Fibroblast of skin of right biceps (primary cell): Measurements from ENCODE around the gene KCNH6.

ENCODE experiments used
- DNase-seq: peaks from one replicate; pipeline ENCODE4 v3.0.0-alpha.2; 2013

KCNH6 gene, protein sequence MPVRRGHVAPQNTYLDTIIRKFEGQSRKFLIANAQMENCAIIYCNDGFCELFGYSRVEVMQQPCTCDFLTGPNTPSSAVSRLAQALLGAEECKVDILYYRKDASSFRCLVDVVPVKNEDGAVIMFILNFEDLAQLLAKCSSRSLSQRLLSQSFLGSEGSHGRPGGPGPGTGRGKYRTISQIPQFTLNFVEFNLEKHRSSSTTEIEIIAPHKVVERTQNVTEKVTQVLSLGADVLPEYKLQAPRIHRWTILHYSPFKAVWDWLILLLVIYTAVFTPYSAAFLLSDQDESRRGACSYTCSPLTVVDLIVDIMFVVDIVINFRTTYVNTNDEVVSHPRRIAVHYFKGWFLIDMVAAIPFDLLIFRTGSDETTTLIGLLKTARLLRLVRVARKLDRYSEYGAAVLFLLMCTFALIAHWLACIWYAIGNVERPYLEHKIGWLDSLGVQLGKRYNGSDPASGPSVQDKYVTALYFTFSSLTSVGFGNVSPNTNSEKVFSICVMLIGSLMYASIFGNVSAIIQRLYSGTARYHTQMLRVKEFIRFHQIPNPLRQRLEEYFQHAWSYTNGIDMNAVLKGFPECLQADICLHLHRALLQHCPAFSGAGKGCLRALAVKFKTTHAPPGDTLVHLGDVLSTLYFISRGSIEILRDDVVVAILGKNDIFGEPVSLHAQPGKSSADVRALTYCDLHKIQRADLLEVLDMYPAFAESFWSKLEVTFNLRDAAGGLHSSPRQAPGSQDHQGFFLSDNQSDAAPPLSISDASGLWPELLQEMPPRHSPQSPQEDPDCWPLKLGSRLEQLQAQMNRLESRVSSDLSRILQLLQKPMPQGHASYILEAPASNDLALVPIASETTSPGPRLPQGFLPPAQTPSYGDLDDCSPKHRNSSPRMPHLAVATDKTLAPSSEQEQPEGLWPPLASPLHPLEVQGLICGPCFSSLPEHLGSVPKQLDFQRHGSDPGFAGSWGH

DNA sequence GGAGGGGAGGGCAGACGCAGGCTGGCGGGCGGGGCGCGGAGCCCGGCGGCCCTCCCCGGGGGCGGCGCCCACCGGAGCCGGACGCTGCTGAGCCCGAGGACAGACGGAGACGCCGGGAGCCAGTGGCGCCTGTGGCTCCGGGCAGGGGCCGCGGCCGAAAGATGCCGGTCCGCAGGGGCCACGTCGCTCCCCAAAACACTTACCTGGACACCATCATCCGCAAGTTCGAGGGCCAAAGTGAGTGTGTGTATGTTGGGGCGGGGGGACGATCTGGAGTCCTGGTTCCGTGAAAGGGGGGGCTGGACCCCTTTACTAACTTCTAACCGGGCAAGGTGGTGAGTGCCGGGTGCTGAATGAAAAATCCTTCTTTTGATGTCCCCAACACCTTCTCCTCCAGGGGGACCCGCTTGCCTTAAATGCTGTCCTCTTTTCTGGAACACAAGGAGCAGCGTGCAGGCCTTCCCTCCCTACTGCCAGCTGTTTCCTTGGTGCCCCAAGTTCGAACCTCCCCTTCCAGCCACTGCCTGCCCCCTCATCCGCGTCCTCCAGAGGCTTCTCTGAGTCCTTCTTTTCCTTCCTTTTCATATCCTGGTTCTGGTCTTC lies at the start of gene KCNH6:
Gene KCNH6 (plus strand): TSS at position 106 of the 603 bp plus-strand sequence. CDS start 56 bp downstream, at position 162.
- DNase-seq = no peak

DNA sequence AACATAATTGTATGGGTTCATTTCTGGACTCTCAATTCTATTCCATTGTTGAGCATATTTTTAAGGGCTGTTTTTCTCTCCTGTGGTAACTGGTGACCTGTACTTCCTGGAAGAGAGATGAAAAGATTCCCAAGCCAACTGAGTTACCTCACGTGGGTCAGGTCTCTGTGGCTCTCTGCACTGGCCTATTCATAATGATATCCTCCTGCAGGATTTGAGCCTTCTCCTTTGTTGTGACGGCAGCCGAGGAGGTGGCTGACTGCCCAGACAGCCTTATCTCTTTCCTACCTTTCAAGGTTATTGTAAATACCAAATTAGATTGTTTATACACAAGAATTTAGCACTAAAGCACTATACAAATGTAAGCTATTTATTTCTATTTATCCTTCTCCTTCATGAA lies 49.0 kb upstream of the KCNH6 start:
- no peak for DNase-seq

DNA sequence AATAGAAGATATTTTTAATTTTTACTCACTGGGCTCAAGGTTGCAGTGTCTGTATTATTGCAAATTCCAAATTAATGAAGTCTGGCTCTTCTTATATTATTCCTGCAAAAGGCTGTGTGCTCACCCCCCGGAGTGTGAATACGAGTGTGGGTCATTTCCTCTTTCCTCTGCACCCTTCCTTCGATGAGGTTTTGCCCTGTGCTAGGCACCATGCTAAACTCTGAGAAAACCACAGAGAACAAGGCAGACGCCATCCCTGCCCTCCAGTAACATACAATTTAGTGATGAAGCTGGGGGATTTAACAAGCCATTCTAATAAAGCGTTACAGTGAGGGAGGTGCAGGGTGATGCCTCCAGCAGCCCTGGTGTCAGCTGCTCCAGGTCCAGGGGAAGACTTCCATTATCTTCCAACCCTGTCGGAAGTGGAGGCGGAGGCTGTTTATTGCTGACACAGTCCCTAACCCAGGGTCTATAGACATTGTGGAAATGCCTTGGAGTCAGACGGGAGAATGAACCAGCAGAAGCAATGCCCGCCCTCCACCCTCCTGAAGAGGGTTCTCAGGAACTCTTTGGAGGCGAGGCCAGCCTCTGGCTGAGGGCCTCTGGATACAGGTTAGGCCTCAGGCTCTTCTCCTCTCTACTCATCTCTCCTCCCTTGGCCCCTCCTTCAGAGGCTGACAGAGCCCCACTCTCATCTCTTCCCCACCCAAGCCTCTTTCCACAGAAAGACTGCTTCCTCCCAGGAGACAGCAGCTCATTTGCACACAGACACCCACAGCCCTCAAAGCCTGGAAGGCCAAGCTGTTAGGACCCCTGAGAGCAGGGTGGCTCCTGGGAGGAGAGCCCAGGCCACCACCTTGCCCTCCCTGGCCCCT lies 48.3 kb upstream of the KCNH6 start:
- no peak for DNase-seq

DNA sequence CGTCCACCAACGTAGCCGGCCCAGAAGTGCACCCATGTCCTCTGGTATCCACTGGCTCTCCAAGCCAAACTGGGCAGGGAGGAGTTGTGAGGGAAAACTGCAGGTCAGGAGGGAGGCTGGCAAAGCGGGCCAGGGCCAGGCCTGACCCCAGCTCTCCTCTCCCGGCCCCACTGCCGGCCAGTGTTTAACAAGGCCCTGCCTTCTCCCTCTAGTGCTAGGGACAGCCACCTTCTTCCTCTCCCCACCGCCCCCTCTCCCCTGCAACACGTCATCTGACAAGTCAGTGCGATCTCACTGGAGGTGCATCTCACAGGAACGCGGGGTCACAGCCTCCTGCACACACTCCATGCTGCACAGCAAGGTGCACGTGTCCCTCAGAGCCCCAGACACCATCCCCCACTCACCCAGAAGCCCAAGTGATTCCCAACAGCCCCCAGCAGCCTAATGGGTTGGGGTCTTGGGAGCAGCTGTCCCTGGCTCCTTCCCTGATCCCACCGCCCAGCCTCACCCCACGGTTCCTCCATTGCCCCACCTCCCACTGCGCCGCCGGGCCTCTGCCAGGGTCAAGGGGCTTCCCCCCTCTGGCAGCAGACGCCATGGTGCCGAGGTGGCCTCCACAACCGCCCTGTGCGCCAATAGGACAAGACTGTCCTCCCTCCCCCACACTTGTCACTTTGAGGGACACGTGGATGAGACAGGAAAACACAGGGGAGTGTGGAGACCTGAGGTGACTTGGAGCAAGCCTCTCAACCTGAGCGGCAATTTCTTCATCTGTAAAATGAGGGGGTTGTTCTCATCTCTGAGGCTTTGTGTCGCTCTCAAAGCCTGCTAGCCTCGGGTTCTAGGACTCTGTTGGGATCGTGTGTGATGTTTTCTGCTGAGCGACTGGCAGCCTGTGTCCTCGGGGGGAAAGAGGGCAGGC lies 47.4 kb upstream of the KCNH6 start:
- no peak for DNase-seq

DNA sequence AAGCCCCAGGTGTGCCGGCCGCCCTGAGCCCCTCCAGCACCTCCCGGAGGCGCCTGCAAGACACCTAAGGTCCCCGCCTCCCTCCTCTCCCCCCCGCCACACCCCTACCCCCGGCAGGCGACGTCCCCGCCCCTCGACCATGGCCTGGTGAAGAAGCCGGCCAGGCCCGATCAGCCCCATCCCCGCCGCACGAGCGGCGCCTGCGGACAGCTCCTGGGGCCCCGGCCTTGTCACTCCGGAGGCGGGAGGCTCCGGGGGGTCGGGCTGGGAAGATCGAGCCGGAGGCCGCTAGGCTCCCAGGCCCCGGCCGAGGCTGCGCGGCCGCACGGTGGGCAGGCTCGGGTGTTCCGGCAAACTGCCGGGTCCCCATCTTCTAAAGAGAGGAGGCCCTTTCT lies 46.7 kb upstream of the KCNH6 start:
- peak; percentile 29 for DNase-seq

DNA sequence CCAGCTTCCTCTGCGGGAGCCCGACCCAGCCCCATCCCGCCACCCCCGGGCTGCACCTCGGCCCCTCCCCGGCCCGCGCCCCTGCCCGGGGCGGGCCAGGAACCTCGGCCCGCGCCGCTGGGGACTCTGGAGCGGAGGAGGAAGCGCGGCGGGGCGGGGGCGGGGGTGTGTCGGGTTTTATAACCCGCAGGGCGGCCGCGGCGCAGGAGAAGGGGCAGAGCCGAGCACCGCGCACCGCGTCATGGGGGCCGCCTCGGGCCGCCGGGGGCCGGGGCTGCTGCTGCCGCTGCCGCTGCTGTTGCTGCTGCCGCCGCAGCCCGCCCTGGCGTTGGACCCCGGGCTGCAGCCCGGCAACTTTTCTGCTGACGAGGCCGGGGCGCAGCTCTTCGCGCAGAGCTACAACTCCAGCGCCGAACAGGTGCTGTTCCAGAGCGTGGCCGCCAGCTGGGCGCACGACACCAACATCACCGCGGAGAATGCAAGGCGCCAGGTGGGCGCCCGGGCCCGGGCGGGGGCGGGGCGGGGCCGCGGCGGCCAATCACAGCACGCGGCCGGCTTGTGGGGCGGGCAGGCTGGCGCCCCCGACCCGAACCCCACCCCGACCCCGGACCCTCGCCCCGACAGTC lies 46.2 kb upstream of the KCNH6 start, which contains the start of gene ACE:
Gene ACE (plus strand): TSS at position 208 of the 626 bp plus-strand sequence. CDS start 34 bp downstream, at position 242.
- DNase-seq = peak; percentile 27

DNA sequence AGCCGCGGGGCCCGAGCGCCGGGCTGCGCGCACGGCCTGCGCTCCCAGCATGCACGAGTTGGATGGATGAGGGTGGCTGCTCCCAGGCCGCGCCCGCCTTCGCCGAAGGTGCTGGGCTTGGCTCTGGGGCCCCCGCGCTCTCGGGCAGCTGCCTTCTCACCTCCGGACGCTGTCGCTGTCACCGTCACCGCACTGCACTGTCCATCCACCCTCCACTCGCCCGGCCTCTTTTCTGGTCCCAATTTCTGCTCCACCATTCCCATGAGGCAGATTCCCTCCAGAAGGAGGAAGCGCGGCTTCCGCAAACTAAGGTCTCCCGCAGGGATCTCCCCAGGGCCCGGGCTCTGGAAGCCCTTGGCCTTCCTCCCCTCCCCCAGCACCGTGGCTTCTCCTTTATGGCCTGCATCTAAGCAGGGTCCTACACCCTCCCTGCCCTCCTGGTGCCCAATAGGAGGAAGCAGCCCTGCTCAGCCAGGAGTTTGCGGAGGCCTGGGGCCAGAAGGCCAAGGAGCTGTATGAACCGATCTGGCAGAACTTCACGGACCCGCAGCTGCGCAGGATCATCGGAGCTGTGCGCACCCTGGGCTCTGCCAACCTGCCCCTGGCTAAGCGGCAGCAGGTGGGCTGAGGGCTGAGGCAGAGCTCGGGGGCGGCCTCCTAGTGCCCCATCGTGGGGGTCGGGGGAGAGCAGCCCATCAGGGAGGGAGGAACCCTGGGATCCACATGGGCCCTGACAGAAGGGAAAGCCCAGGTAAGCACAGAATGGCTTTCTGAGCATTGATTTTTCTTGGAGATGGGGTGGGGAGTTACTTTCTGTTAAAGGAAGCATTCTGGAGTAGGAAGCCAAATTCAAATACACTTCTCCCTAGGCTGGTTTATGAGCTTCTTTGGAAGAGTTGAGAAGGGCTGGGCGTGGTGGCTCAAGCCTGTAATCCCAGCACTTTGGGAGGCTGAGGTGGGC lies 45.4 kb upstream of the KCNH6 start:
- no peak for DNase-seq

DNA sequence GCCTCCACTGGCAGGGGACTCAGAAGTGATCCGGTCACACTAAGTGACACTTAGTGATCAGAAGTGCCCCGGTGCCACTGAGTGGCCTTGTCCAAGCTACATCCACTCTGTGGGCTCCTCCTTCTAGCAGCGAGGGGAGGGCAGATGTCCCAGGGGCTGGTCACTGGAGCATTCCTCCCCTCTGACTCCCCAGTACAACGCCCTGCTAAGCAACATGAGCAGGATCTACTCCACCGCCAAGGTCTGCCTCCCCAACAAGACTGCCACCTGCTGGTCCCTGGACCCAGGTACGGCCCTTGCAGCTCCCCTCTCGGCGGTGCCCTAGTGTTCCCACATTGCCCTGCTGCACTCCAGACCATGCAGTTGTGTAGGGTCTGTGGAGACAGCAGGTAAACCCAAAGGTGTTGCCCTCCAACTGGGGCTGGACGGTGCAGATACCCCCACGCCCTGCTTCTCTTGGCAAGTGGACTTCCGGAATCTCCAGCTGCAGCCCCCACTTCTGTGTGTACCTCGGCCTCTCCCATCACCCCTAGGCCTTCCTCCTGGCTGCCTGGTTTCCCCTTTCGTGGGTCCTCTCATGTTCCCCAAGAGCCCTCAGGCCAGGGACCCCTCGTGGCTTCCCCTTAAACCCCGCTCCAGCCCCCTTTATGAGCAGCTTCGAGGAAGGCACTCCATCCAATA lies 44.2 kb upstream of the KCNH6 start:
- peak; percentile 92 for DNase-seq

DNA sequence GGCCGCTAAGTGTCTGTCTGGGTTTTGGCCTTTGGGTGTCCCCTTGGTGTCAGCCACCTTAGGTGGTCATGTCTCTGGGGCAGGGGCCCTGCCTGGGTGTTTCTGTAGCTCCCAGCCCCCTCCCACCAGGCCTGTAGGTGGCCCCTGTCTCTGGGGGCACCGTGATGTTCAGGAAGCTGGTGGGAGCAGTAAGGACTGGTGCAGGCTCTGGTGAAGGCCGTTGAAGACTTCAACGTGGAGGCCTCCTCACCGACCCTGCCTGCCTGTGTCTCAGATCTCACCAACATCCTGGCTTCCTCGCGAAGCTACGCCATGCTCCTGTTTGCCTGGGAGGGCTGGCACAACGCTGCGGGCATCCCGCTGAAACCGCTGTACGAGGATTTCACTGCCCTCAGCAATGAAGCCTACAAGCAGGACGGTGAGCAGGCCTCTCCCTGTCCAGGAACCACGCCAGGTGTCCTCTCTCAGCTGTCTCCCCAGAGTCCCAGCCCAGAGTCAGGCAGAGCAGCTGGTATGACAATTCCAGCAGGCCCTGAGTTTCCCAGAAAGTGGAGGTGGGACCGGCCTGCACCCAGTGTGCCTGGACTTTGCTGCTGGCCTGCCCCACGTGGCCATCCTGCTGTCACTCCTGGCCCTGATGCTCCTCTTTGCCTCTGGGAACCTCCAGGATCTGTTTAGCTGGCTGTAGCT lies 43.5 kb upstream of the KCNH6 start:
- DNase-seq = no peak

DNA sequence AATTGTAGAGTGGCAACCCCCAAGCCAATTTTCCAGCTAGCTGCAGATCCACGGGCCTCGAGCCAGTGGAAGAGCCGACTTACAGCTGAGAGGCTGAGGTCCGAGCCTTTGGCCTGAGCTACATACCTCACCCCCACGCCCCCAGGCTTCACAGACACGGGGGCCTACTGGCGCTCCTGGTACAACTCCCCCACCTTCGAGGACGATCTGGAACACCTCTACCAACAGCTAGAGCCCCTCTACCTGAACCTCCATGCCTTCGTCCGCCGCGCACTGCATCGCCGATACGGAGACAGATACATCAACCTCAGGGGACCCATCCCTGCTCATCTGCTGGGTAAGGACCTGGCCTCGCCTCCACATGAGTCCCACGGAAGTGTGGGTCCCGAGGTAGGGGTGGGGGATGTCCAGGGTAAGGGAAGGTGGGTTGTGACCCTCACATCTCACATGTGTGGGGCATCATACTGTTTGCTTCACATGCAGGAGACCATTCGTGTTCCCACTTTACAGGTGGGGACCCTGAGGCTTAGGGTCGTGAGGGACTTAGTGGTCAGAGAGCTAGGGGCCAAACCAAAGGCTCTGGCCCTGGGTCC lies 42.9 kb upstream of the KCNH6 start:
- no peak for DNase-seq

DNA sequence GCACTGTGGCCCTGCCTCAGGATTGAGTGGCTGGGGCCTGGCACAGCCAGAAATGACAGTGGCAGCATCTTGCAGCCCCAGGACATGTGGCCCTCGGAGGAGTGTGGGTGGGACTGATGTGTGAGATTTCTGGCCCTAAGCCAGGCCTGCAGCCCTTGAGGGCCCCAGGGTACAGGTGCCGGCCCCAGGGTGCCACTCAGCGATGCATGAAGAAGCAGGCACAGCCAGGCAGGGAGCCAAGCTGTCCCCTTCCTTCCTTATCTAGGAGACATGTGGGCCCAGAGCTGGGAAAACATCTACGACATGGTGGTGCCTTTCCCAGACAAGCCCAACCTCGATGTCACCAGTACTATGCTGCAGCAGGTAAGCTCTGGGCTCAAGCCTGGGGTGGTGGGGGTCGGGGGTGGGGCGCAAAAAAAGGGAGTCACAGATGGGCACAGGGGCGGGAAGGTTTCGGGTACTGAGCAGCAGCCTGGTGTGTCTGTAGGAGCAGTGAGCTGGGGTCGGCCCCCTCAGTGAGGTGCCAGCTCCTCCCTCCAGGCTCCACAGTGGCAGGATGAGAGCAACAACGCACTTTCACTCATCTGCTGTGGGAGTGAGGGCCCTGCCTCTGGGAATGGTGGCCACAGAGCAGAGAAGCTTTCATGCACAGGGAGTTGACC lies 42.2 kb upstream of the KCNH6 start:
- DNase-seq = no peak

DNA sequence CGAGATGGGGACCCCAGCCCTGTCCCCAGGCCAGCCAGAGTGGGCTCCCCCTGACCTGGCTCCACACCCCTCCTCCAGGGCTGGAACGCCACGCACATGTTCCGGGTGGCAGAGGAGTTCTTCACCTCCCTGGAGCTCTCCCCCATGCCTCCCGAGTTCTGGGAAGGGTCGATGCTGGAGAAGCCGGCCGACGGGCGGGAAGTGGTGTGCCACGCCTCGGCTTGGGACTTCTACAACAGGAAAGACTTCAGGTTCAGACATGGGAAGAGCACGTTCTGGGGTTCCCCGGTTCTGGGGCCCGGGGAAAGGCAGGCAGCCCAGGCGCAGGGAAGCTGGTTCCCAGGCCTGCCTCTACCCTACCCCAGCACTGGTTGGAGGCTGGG lies 41.7 kb upstream of the KCNH6 start:
- DNase-seq = no peak

DNA sequence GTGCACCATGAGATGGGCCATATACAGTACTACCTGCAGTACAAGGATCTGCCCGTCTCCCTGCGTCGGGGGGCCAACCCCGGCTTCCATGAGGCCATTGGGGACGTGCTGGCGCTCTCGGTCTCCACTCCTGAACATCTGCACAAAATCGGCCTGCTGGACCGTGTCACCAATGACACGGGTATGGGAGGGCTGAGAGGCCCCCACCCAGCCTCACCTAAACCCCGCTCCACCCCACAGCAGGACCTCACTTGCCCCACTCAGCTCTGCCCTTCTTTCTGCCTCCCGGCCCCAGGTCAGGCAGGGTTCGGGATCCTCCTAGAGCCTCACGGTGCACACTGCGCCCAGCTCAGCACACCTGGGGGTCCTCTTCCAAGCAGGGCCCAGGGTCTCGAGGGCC lies 40.6 kb upstream of the KCNH6 start:
- no peak for DNase-seq

DNA sequence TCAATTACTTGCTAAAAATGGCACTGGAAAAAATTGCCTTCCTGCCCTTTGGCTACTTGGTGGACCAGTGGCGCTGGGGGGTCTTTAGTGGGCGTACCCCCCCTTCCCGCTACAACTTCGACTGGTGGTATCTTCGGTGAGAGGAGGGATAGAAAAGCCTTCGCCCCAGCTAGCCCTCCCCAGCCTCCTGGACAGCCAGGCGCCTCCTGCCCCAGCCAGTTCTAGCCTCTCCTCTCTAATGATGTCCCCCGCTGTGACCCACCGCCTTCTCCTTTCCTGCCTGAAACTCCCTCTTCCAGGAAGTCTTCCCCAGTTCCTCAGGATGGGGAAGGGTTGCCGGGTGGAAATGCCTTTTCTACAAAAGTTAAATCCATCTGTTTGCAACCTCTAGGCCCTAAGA lies 40.1 kb upstream of the KCNH6 start:
- no peak for DNase-seq

DNA sequence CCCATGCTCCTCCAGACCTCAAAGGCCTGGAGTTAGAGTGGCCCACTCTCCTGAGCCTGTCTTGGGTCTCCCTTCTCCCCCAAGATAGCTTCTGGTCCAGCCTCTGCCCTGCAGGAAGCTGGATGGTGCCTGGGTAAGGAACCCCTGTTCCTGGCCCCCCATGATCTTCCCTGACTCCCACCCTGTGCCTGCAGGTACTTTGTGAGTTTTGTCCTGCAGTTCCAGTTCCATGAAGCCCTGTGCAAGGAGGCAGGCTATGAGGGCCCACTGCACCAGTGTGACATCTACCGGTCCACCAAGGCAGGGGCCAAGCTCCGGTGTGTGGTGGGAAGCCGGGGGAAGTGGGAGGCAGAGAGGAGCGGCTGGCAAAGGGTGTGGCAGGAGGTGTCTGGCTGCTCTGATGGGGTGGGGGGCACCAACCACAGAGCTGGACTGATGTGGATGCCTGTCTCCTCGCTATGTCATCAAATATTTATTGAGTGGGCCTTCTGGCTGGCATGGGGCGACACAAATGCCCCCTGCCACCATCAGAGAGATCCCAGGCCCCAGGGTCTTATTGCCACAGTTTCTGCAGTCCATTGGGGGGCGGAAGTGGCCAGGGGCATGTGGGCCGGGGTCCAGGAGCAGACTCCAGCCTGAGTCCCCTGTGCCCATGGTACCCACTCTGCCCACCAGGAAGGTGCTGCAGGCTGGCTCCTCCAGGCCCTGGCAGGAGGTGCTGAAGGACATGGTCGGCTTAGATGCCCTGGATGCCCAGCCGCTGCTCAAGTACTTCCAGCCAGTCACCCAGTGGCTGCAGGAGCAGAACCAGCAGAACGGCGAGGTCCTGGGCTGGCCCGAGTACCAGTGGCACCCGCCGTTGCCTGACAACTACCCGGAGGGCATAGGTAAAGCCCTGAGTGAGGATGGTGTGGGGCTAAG lies 39.2 kb upstream of the KCNH6 start:
- DNase-seq = no peak
